ENCODE measurements around the gene P2RY12.

DNA sequence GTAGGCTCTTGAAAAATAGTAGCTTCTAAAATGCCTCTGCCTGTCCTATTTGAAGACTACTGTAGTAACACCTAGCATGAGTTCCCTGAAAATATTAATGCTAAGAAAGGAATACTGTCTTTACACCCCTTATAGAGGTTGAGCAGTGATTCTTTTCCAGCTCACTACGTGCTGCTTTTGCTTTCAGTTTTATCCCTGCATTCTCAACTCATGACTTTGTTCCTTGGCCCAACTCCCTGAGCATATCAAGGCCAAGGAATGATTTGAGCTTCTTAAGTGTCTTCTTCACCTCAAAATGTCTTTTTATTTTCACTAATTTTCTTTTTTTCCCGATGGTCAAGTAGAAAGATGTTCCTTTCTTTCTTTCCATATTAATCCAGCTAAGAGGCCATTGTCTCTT is 38.7 kb downstream of the P2RY12 start:
- no peak for TF ChIP-seq EZH2 (IDR thresholded peaks at IDR 0.05; ENCODE audit: borderline replicate concordance, low read length)
- TF ChIP-seq, protein P1, sequence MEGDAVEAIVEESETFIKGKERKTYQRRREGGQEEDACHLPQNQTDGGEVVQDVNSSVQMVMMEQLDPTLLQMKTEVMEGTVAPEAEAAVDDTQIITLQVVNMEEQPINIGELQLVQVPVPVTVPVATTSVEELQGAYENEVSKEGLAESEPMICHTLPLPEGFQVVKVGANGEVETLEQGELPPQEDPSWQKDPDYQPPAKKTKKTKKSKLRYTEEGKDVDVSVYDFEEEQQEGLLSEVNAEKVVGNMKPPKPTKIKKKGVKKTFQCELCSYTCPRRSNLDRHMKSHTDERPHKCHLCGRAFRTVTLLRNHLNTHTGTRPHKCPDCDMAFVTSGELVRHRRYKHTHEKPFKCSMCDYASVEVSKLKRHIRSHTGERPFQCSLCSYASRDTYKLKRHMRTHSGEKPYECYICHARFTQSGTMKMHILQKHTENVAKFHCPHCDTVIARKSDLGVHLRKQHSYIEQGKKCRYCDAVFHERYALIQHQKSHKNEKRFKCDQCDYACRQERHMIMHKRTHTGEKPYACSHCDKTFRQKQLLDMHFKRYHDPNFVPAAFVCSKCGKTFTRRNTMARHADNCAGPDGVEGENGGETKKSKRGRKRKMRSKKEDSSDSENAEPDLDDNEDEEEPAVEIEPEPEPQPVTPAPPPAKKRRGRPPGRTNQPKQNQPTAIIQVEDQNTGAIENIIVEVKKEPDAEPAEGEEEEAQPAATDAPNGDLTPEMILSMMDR (conservative IDR thresholded peaks at IDR 0.05 in 1 of 2, IDR thresholded peaks at IDR 0.05 in 1 of 2; ENCODE audit: extremely low read depth in 1 of 2, insufficient read depth in 1 of 2, low read depth in 1 of 2, low read length in 2 of 2): no peak

Measured in mammary epithelial cell (primary cell).